GM21528 (cell line): ENCODE measurements around the gene AMBRA1.

Experiments
- ATAC-seq: cut with Tn5 transposase; IDR thresholded peaks from one replicate; pipeline ENCODE4 v1.9.1; 2021; ENCODE audit warnings: mild to moderate bottlenecking, moderate library complexity; ENCODE audit not compliant: unreplicated experiment, low FRiP score

AMBRA1 gene

GRCh38 chr11:46478196-46478595 is 115.6 kb downstream of the AMBRA1 start:
- ATAC-seq = no peak

- no peak for ATAC-seq
Measured at GRCh38 chr11:46477136-46477535, 116.7 kb downstream of the AMBRA1 start.

GRCh38 chr11:46475926-46476545 is 117.8 kb downstream of the AMBRA1 start:
- ATAC-seq = no peak

GRCh38 chr11:46475051-46475925 is 118.5 kb downstream of the AMBRA1 start:
- no peak for ATAC-seq

GRCh38 chr11:46472662-46472994 is 121.2 kb downstream of the AMBRA1 start:
- ATAC-seq = no peak

GRCh38 chr11:46471943-46472661 is 121.7 kb downstream of the AMBRA1 start:
- no peak for ATAC-seq

GRCh38 chr11:46469926-46470325 is 123.9 kb downstream of the AMBRA1 start:
- ATAC-seq = no peak

- ATAC-seq = no peak
Measured at GRCh38 chr11:46465683-46466082, 128.1 kb downstream of the AMBRA1 start.

- ATAC-seq = no peak
Measured at GRCh38 chr11:46463701-46464421, 130.0 kb downstream of the AMBRA1 start.

- no peak for ATAC-seq
Measured at GRCh38 chr11:46461461-46461927, 132.3 kb downstream of the AMBRA1 start.

GRCh38 chr11:46458491-46458890 is 135.3 kb downstream of the AMBRA1 start:
- ATAC-seq = no peak

GRCh38 chr11:46457659-46458424 is 136.0 kb downstream of the AMBRA1 start:
- no peak for ATAC-seq

GRCh38 chr11:46457021-46457420 is 136.8 kb downstream of the AMBRA1 start:
- ATAC-seq = no peak

- ATAC-seq = no peak
Measured at GRCh38 chr11:46456269-46457001, 137.4 kb downstream of the AMBRA1 start.

- no peak for ATAC-seq
Measured at GRCh38 chr11:46455834-46456233, 138.0 kb downstream of the AMBRA1 start.

- ATAC-seq = no peak
Measured at GRCh38 chr11:46452918-46453517, 140.8 kb downstream of the AMBRA1 start.

- no peak for ATAC-seq
Measured at GRCh38 chr11:46451759-46452158, 142.1 kb downstream of the AMBRA1 start.

GRCh38 chr11:46450846-46451477 is 142.9 kb downstream of the AMBRA1 start:
- no peak for ATAC-seq
